ENCODE data around the gene ARAP3. TPM values are rescaled to one million over a fixed set of nuclear protein-coding genes. Genes with fewer than 3 reads are reported as not detected.
A peak's percentile ranks its signal among the peaks of the same experiment; 100 is the strongest.

ARAP3 gene
- total and polyA plus RNA-seq, 9 of the 15 experiments (the other 6 are each of a cell fraction or from before 2014, with no cell fraction given), result 0.83 to 25.7 (median 6.4) TPM

DNA sequence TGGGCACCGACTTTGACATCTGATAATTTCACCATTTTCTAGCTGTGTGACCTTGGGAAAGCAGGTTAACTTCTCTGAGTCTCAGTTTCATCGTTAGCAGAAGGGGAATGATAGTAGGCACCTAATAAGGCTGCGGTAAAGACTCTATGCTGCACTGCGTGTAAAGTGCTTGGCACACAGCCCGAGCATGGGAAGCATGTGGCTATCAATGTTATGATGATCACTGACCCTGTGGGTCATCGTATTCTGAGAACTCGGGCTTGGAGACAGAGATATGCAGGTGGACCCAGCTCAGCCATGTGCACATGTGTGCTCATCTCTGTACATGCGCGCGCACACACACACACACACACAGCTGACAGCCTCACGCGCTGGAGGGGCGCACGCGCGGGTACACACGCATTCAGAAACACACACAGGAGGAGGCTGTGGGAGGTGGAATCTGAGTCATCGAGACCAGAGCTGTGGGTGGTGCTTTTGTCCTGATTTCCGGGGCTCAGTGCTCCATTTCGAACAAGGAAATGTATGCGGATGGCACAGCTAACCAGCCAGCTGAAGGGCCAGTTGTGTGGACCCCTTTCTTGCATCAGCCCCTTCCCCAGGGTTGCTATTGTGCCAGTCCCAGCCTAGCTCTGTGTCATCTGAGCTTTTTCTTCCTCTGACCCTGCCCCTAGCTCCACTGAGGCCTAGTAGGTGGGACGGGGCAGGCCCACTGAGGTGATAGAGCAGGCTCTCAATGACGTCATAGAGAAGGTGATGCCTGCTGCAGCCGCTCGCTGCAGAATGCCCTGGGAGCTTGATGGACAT, 11.1 kb upstream of the ARAP3 start (continued):
- TF ChIP-seq RHOXF2B (CRISPR knock-in tag; conservative IDR thresholded peaks at IDR 0.05) (no peak), ZNF347 (CRISPR knock-in tag; IDR thresholded peaks at IDR 0.05; ENCODE audit: low read depth) (no peak), ZNF263 (CRISPR knock-in tag; IDR thresholded peaks at IDR 0.05; ENCODE audit: borderline replicate concordance) (peak; percentile 55; the same call in 1 of the 2 replicates), ZNF274 (IDR thresholded peaks at IDR 0.05; ENCODE audit: borderline replicate concordance, low read depth, low read length) (no peak), KDM1A (IDR thresholded peaks at IDR 0.05) (peak; percentile 79 to 97), CCNT2 (IDR thresholded peaks at IDR 0.05; ENCODE audit: borderline replicate concordance, extremely low read depth, insufficient read length, low read depth, low read length) (no peak)
- TF ChIP-seq, protein P1, sequence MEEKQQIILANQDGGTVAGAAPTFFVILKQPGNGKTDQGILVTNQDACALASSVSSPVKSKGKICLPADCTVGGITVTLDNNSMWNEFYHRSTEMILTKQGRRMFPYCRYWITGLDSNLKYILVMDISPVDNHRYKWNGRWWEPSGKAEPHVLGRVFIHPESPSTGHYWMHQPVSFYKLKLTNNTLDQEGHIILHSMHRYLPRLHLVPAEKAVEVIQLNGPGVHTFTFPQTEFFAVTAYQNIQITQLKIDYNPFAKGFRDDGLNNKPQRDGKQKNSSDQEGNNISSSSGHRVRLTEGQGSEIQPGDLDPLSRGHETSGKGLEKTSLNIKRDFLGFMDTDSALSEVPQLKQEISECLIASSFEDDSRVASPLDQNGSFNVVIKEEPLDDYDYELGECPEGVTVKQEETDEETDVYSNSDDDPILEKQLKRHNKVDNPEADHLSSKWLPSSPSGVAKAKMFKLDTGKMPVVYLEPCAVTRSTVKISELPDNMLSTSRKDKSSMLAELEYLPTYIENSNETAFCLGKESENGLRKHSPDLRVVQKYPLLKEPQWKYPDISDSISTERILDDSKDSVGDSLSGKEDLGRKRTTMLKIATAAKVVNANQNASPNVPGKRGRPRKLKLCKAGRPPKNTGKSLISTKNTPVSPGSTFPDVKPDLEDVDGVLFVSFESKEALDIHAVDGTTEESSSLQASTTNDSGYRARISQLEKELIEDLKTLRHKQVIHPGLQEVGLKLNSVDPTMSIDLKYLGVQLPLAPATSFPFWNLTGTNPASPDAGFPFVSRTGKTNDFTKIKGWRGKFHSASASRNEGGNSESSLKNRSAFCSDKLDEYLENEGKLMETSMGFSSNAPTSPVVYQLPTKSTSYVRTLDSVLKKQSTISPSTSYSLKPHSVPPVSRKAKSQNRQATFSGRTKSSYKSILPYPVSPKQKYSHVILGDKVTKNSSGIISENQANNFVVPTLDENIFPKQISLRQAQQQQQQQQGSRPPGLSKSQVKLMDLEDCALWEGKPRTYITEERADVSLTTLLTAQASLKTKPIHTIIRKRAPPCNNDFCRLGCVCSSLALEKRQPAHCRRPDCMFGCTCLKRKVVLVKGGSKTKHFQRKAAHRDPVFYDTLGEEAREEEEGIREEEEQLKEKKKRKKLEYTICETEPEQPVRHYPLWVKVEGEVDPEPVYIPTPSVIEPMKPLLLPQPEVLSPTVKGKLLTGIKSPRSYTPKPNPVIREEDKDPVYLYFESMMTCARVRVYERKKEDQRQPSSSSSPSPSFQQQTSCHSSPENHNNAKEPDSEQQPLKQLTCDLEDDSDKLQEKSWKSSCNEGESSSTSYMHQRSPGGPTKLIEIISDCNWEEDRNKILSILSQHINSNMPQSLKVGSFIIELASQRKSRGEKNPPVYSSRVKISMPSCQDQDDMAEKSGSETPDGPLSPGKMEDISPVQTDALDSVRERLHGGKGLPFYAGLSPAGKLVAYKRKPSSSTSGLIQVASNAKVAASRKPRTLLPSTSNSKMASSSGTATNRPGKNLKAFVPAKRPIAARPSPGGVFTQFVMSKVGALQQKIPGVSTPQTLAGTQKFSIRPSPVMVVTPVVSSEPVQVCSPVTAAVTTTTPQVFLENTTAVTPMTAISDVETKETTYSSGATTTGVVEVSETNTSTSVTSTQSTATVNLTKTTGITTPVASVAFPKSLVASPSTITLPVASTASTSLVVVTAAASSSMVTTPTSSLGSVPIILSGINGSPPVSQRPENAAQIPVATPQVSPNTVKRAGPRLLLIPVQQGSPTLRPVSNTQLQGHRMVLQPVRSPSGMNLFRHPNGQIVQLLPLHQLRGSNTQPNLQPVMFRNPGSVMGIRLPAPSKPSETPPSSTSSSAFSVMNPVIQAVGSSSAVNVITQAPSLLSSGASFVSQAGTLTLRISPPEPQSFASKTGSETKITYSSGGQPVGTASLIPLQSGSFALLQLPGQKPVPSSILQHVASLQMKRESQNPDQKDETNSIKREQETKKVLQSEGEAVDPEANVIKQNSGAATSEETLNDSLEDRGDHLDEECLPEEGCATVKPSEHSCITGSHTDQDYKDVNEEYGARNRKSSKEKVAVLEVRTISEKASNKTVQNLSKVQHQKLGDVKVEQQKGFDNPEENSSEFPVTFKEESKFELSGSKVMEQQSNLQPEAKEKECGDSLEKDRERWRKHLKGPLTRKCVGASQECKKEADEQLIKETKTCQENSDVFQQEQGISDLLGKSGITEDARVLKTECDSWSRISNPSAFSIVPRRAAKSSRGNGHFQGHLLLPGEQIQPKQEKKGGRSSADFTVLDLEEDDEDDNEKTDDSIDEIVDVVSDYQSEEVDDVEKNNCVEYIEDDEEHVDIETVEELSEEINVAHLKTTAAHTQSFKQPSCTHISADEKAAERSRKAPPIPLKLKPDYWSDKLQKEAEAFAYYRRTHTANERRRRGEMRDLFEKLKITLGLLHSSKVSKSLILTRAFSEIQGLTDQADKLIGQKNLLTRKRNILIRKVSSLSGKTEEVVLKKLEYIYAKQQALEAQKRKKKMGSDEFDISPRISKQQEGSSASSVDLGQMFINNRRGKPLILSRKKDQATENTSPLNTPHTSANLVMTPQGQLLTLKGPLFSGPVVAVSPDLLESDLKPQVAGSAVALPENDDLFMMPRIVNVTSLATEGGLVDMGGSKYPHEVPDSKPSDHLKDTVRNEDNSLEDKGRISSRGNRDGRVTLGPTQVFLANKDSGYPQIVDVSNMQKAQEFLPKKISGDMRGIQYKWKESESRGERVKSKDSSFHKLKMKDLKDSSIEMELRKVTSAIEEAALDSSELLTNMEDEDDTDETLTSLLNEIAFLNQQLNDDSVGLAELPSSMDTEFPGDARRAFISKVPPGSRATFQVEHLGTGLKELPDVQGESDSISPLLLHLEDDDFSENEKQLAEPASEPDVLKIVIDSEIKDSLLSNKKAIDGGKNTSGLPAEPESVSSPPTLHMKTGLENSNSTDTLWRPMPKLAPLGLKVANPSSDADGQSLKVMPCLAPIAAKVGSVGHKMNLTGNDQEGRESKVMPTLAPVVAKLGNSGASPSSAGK (IDR thresholded peaks at IDR 0.05), result peak; percentile 71
- TF ChIP-seq, protein P2, sequence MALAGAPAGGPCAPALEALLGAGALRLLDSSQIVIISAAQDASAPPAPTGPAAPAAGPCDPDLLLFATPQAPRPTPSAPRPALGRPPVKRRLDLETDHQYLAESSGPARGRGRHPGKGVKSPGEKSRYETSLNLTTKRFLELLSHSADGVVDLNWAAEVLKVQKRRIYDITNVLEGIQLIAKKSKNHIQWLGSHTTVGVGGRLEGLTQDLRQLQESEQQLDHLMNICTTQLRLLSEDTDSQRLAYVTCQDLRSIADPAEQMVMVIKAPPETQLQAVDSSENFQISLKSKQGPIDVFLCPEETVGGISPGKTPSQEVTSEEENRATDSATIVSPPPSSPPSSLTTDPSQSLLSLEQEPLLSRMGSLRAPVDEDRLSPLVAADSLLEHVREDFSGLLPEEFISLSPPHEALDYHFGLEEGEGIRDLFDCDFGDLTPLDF (CRISPR knock-in tag; IDR thresholded peaks at IDR 0.05), result no peak
- TF ChIP-seq, protein P3, sequence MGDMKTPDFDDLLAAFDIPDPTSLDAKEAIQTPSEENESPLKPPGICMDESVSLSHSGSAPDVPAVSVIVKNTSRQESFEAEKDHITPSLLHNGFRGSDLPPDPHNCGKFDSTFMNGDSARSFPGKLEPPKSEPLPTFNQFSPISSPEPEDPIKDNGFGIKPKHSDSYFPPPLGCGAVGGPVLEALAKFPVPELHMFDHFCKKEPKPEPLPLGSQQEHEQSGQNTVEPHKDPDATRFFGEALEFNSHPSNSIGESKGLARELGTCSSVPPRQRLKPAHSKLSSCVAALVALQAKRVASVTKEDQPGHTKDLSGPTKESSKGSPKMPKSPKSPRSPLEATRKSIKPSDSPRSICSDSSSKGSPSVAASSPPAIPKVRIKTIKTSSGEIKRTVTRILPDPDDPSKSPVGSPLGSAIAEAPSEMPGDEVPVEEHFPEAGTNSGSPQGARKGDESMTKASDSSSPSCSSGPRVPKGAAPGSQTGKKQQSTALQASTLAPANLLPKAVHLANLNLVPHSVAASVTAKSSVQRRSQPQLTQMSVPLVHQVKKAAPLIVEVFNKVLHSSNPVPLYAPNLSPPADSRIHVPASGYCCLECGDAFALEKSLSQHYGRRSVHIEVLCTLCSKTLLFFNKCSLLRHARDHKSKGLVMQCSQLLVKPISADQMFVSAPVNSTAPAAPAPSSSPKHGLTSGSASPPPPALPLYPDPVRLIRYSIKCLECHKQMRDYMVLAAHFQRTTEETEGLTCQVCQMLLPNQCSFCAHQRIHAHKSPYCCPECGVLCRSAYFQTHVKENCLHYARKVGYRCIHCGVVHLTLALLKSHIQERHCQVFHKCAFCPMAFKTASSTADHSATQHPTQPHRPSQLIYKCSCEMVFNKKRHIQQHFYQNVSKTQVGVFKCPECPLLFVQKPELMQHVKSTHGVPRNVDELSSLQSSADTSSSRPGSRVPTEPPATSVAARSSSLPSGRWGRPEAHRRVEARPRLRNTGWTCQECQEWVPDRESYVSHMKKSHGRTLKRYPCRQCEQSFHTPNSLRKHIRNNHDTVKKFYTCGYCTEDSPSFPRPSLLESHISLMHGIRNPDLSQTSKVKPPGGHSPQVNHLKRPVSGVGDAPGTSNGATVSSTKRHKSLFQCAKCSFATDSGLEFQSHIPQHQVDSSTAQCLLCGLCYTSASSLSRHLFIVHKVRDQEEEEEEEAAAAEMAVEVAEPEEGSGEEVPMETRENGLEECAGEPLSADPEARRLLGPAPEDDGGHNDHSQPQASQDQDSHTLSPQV (IDR thresholded peaks at IDR 0.05), result no peak

Measured in K562 (cell line).